GM20000 (cell line): ENCODE measurements around the gene CPED1.

ENCODE experiments used
- DNase-seq: peaks from one replicate; pipeline ENCODE4 v3.0.0; 2012; ENCODE audit warnings: low spot score
- CTCF ChIP-seq: IDR thresholded peaks from 2 replicates; pipeline ENCODE4 v1.5.1; 2012; ENCODE audit warnings: mild to moderate bottlenecking, control low read depth; ENCODE audit errors: extremely low read depth, missing control alignments

The CPED1 gene

GRCh38 chr7:121020989-121021969 lies 32.8 kb downstream of the CPED1 start:
- TF ChIP-seq CTCF = no peak
- no peak for DNase-seq

DNA sequence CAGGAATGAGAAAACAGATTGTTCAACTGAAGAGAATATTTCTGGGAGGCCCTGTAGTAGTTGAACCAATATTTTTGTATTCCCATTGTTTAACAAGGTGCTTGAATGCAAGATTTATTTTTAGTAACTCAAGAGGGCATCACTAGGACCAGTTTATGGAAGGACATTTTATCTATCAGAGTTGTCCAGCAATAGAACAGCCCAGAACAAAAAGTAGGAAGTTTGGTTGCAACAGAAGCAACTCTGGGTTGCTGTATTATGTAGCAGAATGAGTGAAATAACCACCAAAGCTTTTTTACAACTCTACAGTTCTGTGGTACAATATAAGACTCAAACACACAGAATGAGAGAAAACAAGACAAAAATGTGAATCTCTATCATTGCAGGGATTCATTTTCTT lies 34.7 kb downstream of the CPED1 start:
- no peak for DNase-seq
- no peak for TF ChIP-seq CTCF

- no peak for TF ChIP-seq CTCF
- DNase-seq = no peak
These were observed 35.4 kb downstream of the CPED1 start for GRCh38 chr7:121023683-121024511.

GRCh38 chr7:121024611-121025010 lies 36.1 kb downstream of the CPED1 start:
- DNase-seq = no peak
- TF ChIP-seq CTCF = no peak

DNA sequence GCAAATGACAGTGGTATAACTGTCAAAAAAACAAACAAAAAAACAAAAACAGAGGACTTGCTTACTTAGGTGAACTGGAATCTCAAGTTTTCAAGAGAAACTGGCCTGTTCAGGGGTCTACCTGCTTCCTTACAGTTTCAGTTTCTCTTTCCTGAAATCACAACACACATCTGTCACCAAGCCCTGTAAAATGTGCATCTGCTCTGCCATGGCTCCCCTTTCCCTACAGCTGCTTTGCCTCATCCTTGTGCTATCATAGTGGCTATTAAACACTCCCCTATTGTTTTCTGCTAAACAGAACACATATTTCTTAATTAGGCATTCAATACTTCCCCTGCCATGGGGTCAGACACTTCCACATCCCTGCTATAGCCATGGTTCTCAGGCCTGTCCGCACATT lies 37.6 kb downstream of the CPED1 start:
- DNase-seq = no peak
- no peak for TF ChIP-seq CTCF

- no peak for TF ChIP-seq CTCF
- DNase-seq = no peak
These were observed 38.1 kb downstream of the CPED1 start for GRCh38 chr7:121026577-121027111.
